Measurements from ENCODE around the gene WDR33.

WDR33 gene

DNA sequence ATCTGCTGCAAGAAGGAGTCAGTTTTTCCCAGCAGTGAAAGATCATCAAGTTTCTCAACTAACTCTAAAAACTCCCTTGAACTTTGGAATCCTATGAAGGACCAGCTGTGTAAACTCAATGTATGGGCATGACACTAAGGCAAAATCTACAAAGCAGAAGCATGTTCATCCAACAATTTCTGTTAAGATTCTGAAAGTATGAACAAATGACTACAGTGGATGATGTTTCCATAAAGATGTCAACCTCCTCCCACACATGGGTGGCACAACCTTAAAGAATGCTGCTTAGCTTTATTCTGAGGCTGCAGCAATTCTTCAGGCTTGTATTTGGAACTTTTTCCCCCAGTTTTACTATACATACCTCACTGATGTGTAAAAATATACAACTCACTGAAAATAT, 47.2 kb downstream of the WDR33 start:
- no peaks in the 10 kb centered on the region; the same call in 1 of the 2 replicates for H4K20me1 ChIP-seq (ENCODE audit: insufficient read depth, low read length)

DNA sequence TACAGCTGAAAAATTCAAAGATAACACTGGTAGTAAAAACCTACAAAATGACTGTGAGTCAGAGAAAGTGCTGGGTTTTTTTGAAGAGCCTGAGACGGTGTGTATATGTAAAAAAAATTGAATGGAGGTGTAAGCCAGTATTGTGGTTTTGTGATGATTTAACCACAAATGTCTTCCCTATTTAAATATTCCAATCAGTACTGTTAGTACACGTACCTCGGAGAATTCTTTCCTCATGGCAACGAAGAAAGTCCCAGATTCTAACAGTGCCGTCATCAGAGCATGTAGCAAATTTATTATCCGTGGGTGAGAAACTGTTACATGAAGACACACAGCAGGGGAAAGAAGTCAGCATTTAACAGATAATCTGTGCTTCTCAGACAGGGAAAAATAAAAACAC, 48.1 kb downstream of the WDR33 start:
- no peaks in the 10 kb centered on the region for H3K4me1 ChIP-seq (ENCODE audit: low read length)
- no peak for TF ChIP-seq EZH2phosphoT487 (IDR thresholded peaks at IDR 0.05; ENCODE audit: low read depth)
- TF ChIP-seq, protein P1, sequence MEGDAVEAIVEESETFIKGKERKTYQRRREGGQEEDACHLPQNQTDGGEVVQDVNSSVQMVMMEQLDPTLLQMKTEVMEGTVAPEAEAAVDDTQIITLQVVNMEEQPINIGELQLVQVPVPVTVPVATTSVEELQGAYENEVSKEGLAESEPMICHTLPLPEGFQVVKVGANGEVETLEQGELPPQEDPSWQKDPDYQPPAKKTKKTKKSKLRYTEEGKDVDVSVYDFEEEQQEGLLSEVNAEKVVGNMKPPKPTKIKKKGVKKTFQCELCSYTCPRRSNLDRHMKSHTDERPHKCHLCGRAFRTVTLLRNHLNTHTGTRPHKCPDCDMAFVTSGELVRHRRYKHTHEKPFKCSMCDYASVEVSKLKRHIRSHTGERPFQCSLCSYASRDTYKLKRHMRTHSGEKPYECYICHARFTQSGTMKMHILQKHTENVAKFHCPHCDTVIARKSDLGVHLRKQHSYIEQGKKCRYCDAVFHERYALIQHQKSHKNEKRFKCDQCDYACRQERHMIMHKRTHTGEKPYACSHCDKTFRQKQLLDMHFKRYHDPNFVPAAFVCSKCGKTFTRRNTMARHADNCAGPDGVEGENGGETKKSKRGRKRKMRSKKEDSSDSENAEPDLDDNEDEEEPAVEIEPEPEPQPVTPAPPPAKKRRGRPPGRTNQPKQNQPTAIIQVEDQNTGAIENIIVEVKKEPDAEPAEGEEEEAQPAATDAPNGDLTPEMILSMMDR (IDR thresholded peaks at IDR 0.05; ENCODE audit: low read depth, low read length): no peak
- peaks cover 57% of the 10 kb centered on the region for H3K36me3 ChIP-seq (replicated peaks; ENCODE audit: low read depth, low read length)
- H2AFZ ChIP-seq (ENCODE audit: low read depth, low read length): no peak overlapping the region
- no peaks in the 10 kb centered on the region for H3K27me3 ChIP-seq (ENCODE audit: low read depth, low read length)
- no peaks in the 10 kb centered on the region; the same call in 1 of the 2 replicates for H4K20me1 ChIP-seq (ENCODE audit: insufficient read depth, low read length)
- H3K9me3 ChIP-seq (ENCODE audit: insufficient read depth, low read length): no peaks in the 10 kb centered on the region
- H3K9ac ChIP-seq (ENCODE audit: low read length): no peak overlapping the region
- H3K27ac ChIP-seq (ENCODE audit: low read length): no peak overlapping the region
- H3K4me2 ChIP-seq (ENCODE audit: low read length): no peak overlapping the region
- no peaks in the 10 kb centered on the region for H3K79me2 ChIP-seq (ENCODE audit: low read length)
- H3K4me3 ChIP-seq (ENCODE audit: low read length): no peak overlapping the region

More for the DNA sequence above, 47.2 kb downstream of the WDR33 start:
- peaks cover 61% of the 10 kb centered on the region for H3K36me3 ChIP-seq (replicated peaks; ENCODE audit: low read depth, low read length)
- no peak overlapping the region for H3K27ac ChIP-seq (ENCODE audit: low read length)
- no peak overlapping the region for H2AFZ ChIP-seq (ENCODE audit: low read depth, low read length)
- no peak overlapping the region for H3K4me3 ChIP-seq (ENCODE audit: low read length)
- H3K4me1 ChIP-seq (ENCODE audit: low read length): no peaks in the 10 kb centered on the region
- no peaks in the 10 kb centered on the region for H3K9me3 ChIP-seq (ENCODE audit: insufficient read depth, low read length)
- H3K9ac ChIP-seq (ENCODE audit: low read length): no peak overlapping the region
- H3K27me3 ChIP-seq (ENCODE audit: low read depth, low read length): no peaks in the 10 kb centered on the region
- TF ChIP-seq EZH2phosphoT487 (IDR thresholded peaks at IDR 0.05; ENCODE audit: low read depth): no peak
- TF ChIP-seq, protein P1 (IDR thresholded peaks at IDR 0.05; ENCODE audit: low read depth, low read length): no peak
- H3K4me2 ChIP-seq (ENCODE audit: low read length): no peak overlapping the region
- H3K79me2 ChIP-seq (ENCODE audit: low read length): no peaks in the 10 kb centered on the region

DNA sequence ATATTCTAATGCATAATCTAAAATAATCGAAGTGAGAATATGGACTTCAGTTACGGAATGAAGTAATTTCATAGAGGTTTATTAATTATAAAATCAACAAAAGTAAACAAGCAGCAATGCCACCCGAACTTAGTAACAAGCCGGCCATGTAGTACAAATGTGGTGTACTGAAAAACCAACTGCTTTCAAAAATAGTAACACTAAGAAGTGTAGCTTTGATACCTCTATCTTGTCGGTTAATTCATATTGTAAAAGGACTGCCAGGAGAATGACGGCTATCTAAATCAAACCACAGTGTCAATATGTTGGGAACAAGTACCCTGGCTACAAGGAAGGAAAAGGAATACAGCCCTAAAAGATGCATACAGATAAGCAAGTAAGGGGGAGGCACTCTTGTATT, 48.5 kb downstream of the WDR33 start:
- no peaks in the 10 kb centered on the region for H3K27me3 ChIP-seq (ENCODE audit: low read depth, low read length)
- H2AFZ ChIP-seq (ENCODE audit: low read depth, low read length): no peak overlapping the region
- H3K4me1 ChIP-seq (ENCODE audit: low read length): no peaks in the 10 kb centered on the region
- H3K9ac ChIP-seq (ENCODE audit: low read length): no peak overlapping the region
- H3K27ac ChIP-seq (ENCODE audit: low read length): no peak overlapping the region
- no peaks in the 10 kb centered on the region for H3K79me2 ChIP-seq (ENCODE audit: low read length)
- TF ChIP-seq, protein P1 (IDR thresholded peaks at IDR 0.05; ENCODE audit: low read depth, low read length): no peak
- TF ChIP-seq EZH2phosphoT487 (IDR thresholded peaks at IDR 0.05; ENCODE audit: low read depth): no peak
- H3K4me2 ChIP-seq (ENCODE audit: low read length): no peak overlapping the region
- H3K4me3 ChIP-seq (ENCODE audit: low read length): no peak overlapping the region
- H3K36me3 ChIP-seq (replicated peaks; ENCODE audit: low read depth, low read length): peaks cover 55% of the 10 kb centered on the region
- H3K9me3 ChIP-seq (ENCODE audit: insufficient read depth, low read length): no peaks in the 10 kb centered on the region
- H4K20me1 ChIP-seq (ENCODE audit: insufficient read depth, low read length): no peaks in the 10 kb centered on the region; the same call in 1 of the 2 replicates

DNA sequence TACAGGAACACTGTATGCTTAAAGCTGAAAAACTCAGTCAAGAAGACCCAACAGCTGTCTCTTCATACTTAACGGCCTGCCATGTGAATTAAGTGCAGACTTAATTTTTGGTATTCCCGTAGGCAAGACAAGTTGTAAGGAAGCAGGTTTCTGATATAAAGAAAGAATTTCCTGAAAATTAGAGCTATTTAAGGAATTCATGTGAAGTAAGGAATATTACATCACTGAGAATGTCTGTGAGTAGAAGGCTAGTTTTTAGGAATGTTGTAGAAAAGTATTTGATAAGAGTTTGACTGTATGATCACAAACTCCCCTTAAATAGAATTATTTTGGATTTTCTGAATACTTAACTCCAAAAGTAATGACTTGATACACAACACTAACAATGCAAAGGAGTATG, 51.0 kb downstream of the WDR33 start:
- no peaks in the 10 kb centered on the region for H3K79me2 ChIP-seq (ENCODE audit: low read length)
- H2AFZ ChIP-seq (ENCODE audit: low read depth, low read length): no peak overlapping the region
- no peak overlapping the region for H3K27ac ChIP-seq (ENCODE audit: low read length)
- H3K27me3 ChIP-seq (ENCODE audit: low read depth, low read length): no peaks in the 10 kb centered on the region
- no peak overlapping the region for H3K4me2 ChIP-seq (ENCODE audit: low read length)
- no peaks in the 10 kb centered on the region for H3K9me3 ChIP-seq (ENCODE audit: insufficient read depth, low read length)
- H3K9ac ChIP-seq (ENCODE audit: low read length): no peak overlapping the region
- no peaks in the 10 kb centered on the region for H3K4me1 ChIP-seq (ENCODE audit: low read length)
- H3K36me3 ChIP-seq (replicated peaks; ENCODE audit: low read depth, low read length): peaks cover 46% of the 10 kb centered on the region
- no peak for TF ChIP-seq EZH2phosphoT487 (IDR thresholded peaks at IDR 0.05; ENCODE audit: low read depth)
- TF ChIP-seq, protein P1 (IDR thresholded peaks at IDR 0.05; ENCODE audit: low read depth, low read length): no peak
- H4K20me1 ChIP-seq (ENCODE audit: insufficient read depth, low read length): no peaks in the 10 kb centered on the region; the same call in 1 of the 2 replicates
- no peak overlapping the region for H3K4me3 ChIP-seq (ENCODE audit: low read length)

Data from OCI-LY3 (cell line).